HepG2 (cell line): ENCODE data around the gene PLCL2. TPM values are rescaled to one million over a fixed set of nuclear protein-coding genes. Genes with fewer than 3 reads are reported as not detected.

Source experiments
- ATAC-seq: fragments of 200-7000 bp; cut with Tn5 transposase; 3 replicates; pipeline ENCODE4 v1.9.1; 2020; ENCODE audit warnings: mild to moderate bottlenecking, moderate library complexity
- BruUV-seq: library from RNA; stranded (reverse); fragments of 400-500 nt; replicated peaks from 2 replicates; lab custom pipeline; 2021; lab: Mats Ljungman, UMichigan
- CTCF ChIA-PET: fragments of 300-600 bp; formaldehyde crosslinking; extraction: SDS; loops from one replicate; lab custom pipeline; 2021; ENCODE audit warnings: low total read pairs, inconsistent platforms, low intra/inter-chr PET ratio; lab: Yijun Ruan, JAX
- POLR2A ChIA-PET: fragments of 350-600 bp; sonication (Branson Sonifier 250); formaldehyde crosslinking; loops from one replicate; lab custom pipeline; 2020; ENCODE audit warnings: antibody characterized with exemption, inconsistent platforms; lab: Yijun Ruan, JAX
- DNase-seq: peaks from one replicate; pipeline ENCODE4 v3.0.0-alpha.2; 2015; ENCODE audit warnings: low spot score
- FAIRE-seq: peaks from 3 replicates; lab custom pipeline; 2011; peaks lifted over from hg19 to GRCh38; lab: Jason Lieb, UNC
- H2AFZ ChIP-seq: one replicate; pipeline ENCODE4 v1.6.1; 2011; ENCODE audit warnings: low read length, inconsistent platforms
- H3K27ac ChIP-seq: fragments of 300-600 bp; 3 replicates; pipeline ENCODE4 v1.8.0; 2011; ENCODE audit warnings: mixed run types, mild to moderate bottlenecking, mixed read lengths, low read length, inconsistent platforms; ENCODE audit not compliant: insufficient read depth; ENCODE audit errors: extremely low read length
- H3K27me3 ChIP-seq, 2 experiments: fragments of 200-600 bp in 1 of 2; 2 replicates in 1 of 2; 3 replicates in 1 of 2; pipeline versions ENCODE4 v1.6.0 to v1.8.0; 2011; ENCODE audit warnings: low read length in 2 of 2, mild to moderate bottlenecking in 2 of 2, moderate library complexity in 2 of 2, inconsistent platforms in 1 of 2; ENCODE audit not compliant: insufficient read depth in 2 of 2, control insufficient read depth in 1 of 2
- H3K36me3 ChIP-seq, 2 experiments: fragments of 200-600 bp in 1 of 2; replicated peaks in 1 of 2; 2 replicates in 1 of 2; 3 replicates in 1 of 2; pipeline versions ENCODE4 v1.5.1 to v1.8.0; 2011; ENCODE audit warnings: low read length in 2 of 2, inconsistent platforms in 1 of 2; ENCODE audit not compliant: insufficient read depth in 2 of 2, control insufficient read depth in 1 of 2
- H3K4me1 ChIP-seq: 2 replicates; pipeline ENCODE4 v1.5.1; 2012; ENCODE audit warnings: low read length, inconsistent platforms; ENCODE audit not compliant: insufficient read depth
- H3K4me2 ChIP-seq: 2 replicates; pipeline ENCODE4 v1.6.0; 2011; ENCODE audit warnings: low read depth, low read length, inconsistent platforms
- H3K4me3 ChIP-seq, 3 experiments: fragments of 200-600 bp in 1 of 3; sonication (generic), shearing (Covaris generic) in 1 of 3; replicated peaks in 1 of 3; 2 replicates each; pipeline ENCODE4 v1.5.1; 2011 to 2016; ENCODE audit warnings: low read length in 3 of 3, inconsistent platforms in 2 of 3, low read depth in 2 of 3, mild to moderate bottlenecking in 2 of 3, control low read depth in 1 of 3, mixed read lengths in 1 of 3; ENCODE audit not compliant: insufficient read depth in 1 of 3
- H3K79me2 ChIP-seq: one replicate; pipeline ENCODE4 v1.6.1; 2011; ENCODE audit warnings: low read length, inconsistent platforms; ENCODE audit not compliant: insufficient read depth
- H3K9ac ChIP-seq: 2 replicates; pipeline ENCODE4 v1.6.0; 2011; ENCODE audit warnings: mild to moderate bottlenecking, low read depth, low read length, inconsistent platforms; ENCODE audit not compliant: insufficient read depth
- H3K9me3 ChIP-seq: 2 replicates; pipeline ENCODE4 v1.5.1; 2012; ENCODE audit warnings: mild to moderate bottlenecking, low read length
- H4K20me1 ChIP-seq: 2 replicates; pipeline ENCODE4 v1.6.0; 2011; ENCODE audit warnings: inconsistent platforms, mild to moderate bottlenecking, low read length, moderate library complexity; ENCODE audit not compliant: insufficient read depth
- CTCF ChIP-seq: sonication (generic); formaldehyde crosslinking; IDR thresholded peaks from 2 replicates; pipeline ENCODE4 v1.5.0; 2020; ENCODE audit warnings: mild to moderate bottlenecking, missing genetic modification reagents, moderate library complexity
- ZBTB33 ChIP-seq: sonication (generic); formaldehyde crosslinking; IDR thresholded peaks from 2 replicates; pipeline ENCODE4 v1.4.0; 2020; ENCODE audit warnings: missing genetic modification reagents
- ZFP36 ChIP-seq: fragments of 150-350 bp; IDR thresholded peaks from 2 replicates; pipeline ENCODE4 v1.6.1; 2018; ENCODE audit warnings: borderline replicate concordance, low read length, low read depth; ENCODE audit not compliant: partially characterized antibody
- WGBS: methylation state at CpG from one replicate; pipeline ENCODE4 v1.1.6; 2017; ENCODE audit warnings: low lambda C conversion rate; 5-methylcytosine and 5-hydroxymethylcytosine counted together
- in situ Hi-C: cut with HindIII; loops from 2 replicates; pipeline ENCODE4 v1.10.0; 2017; ENCODE audit warnings: low pct_unique_long_range_greater_than_20kb; ENCODE audit not compliant: extremely low pct_ligation_motif_present
- intact Hi-C: fragments of 100-400 bp; cut with micrococcal nuclease; formaldehyde crosslinking; loops from one replicate; pipeline ENCODE4 v1.10.0; 2022; ENCODE audit not compliant: unreplicated experiment
- polyA plus RNA-seq, 8 experiments: library from polyadenylated mRNA; depleted of rRNA in 3 of 8; stranded (reverse) in 7 of 8; unstranded in 1 of 8; fragments of >200 nt; fragmentation: Illumina TruSeq in 4 of 8; extraction: Trizol in 4 of 8; gene quantifications; 2 replicates each; pipeline versions ENCODE4 v1.2.1 to v1.2.3, GENCODE V29; 2011 to 2016; ENCODE audit warnings: low read depth in 4 of 8, missing spikeins in 1 of 8, mixed read lengths in 1 of 8; ENCODE audit not compliant: insufficient read depth in 1 of 8
- total RNA-seq, 5 experiments: library from RNA; depleted of rRNA; stranded (reverse); fragments of >200 nt; fragmentation: Illumina TruSeq; extraction: Trizol; gene quantifications; 2 replicates each; pipeline ENCODE4 v1.2.3, GENCODE V29; 2016; ENCODE audit warnings: low read depth in 1 of 5

PLCL2 gene
- total and polyA plus RNA-seq, 2 of the 13 experiments (the other 11 are each of a cell fraction or from before 2014, with no cell fraction given) = not detected

GRCh38 chr3:16884084-16884747 lies 539 bp upstream of the PLCL2 start:
- DNase-seq (no peak), FAIRE-seq (no peak), ATAC-seq (peak; percentile 66)
- WGBS = 55% methylated on average over 7 of the region's 81 CpGs
- no TSS peak for BruUV-seq
- in situ Hi-C loops = no loop called here
- H3K4me3 ChIP-seq = peak overlapping the region; percentile 12 to 59 (median 39); a peak in 3 of 6 replicates
- H3K27ac ChIP-seq = no peak overlapping the region
- no peaks in the 10 kb centered on the region for H3K79me2 ChIP-seq
- intact Hi-C loops = no loop called here
- no peak overlapping the region for H3K9ac ChIP-seq
- no peaks in the 10 kb centered on the region for H3K36me3 ChIP-seq
- peak overlapping the region; percentile 61 for H3K4me2 ChIP-seq
- no peaks in the 10 kb centered on the region for H3K9me3 ChIP-seq
- CTCF ChIA-PET = no interaction called here
- H3K4me1 ChIP-seq = no peaks in the 10 kb centered on the region
- H3K27me3 ChIP-seq = peaks cover 1 to 28% of the 10 kb centered on the region in 2 experiments; a peak in 4 of 5 replicates
- POLR2A ChIA-PET = no interaction called here
- no peak overlapping the region for H2AFZ ChIP-seq
- H4K20me1 ChIP-seq = no peaks in the 10 kb centered on the region
- TF ChIP-seq CTCF (CRISPR knock-in tag) = 0 out of 2 replicates have a peak, but pooled peaks have one; percentile 18
- no peak for TF ChIP-seq ZFP36
- TF ChIP-seq ZBTB33 (CRISPR knock-in tag) = peak; percentile 82; the same call in 1 of the 2 replicates
